COLO829 (cell line): ENCODE data around the gene XIRP1.
A peak's percentile ranks its signal among the peaks of the same experiment; 100 is the strongest.

Source experiments
- DNase-seq: peaks from one replicate; pipeline ENCODE4 v3.0.0; 2012; ENCODE audit warnings: low spot score

The XIRP1 gene

DNA sequence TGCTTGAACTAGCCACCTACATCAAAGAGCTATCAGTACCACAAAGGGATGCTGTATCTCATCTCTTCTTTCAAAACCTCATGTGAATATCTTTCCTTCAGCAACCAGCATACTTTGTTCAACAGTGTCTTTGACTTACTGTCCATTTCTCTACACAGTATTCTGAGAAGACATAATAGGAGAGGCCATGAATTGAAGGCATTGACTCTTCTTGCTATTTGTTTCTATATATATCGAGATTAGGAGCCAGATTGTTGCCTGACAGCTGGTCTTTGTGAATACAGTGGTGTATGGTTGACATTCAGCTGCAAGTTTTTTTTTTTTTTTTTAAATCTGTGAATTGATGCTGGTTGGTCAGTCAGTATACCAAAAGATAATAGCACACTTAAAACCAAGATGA lies 26.9 kb downstream of the XIRP1 start:
- DNase-seq: peak; percentile 83

DNA sequence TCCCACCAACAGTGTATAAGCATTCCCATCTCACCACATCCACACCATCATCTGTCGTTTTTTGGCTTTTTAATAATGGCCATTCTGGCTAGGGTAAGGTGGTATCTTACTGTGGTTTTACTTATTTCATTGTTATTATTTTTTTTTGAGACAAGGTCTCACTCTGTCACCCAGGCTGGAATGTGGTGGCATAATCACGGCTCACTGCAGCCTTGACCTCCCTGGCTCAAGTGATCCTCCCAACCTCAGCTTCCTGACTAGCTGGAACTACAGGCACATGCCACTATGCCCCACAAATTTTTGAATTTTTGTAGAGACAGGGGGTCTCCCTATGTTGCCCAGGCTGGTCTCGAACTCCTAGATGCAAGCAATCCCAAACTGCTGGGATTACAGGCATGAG lies 28.0 kb downstream of the XIRP1 start:
- no peak for DNase-seq

DNA sequence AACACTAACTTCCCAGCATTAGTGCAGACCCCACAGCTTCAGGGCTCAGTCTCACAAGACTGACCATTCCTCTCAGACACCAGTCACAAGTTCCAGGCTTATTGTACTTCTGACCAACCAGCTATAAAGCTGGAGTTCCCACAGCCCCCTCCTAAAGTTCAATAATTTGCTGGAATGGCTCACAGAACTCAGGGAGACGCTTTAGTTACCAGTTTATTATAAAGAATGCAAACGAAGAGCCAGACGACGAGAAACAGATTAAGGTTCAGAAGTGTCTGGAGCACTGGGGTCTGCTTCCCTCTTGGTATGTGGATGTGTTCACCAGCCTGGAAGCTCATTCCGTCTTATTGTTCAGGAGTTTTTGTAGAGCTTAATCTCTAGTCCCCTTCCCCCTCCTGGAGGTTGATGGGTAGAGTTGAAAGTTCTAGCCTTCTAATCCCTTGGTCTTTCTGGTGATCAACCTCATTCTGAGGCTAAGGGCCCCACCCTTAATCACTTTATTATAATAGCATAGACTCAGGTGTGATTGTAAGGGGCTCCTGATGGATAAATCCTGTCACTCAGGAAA lies 34.2 kb downstream of the XIRP1 start:
- DNase-seq: no peak

DNA sequence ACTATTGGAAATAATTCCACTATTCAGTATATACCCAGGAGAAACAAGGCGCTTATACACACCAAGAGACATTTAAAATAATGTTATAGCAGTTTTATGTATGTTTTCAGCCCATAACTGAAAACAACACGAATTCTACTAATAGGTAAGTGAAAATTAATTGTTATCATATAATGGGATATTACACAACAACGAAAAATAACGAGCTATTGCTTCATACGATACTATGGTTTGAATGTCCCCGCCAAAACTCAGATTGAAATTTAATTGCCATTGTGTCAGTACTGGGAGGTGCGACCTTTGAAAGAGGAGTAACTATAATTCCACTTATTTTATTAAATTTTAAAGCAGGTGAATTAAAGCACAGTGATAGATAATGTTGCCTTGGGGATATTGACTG lies 35.0 kb downstream of the XIRP1 start:
- DNase-seq: no peak

DNA sequence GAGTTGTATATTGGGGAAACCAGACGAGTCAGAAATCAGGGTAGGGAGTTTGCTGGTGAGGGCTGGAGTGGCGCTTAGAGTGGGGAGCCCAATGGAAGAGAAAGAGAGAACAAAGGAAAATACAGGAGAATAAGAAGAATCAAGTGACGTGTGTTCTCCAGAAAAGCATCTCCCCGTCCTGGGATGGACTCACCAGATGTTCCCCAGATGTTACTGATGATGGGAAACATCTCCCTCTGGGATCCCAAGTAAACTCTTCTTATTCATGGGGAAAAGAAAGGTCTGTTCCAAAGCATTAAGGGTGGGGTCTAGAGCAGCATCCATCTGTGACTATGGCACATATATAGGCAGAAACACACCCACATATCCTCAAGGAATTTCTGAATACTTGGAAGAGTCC lies 36.0 kb downstream of the XIRP1 start:
- no peak for DNase-seq

DNA sequence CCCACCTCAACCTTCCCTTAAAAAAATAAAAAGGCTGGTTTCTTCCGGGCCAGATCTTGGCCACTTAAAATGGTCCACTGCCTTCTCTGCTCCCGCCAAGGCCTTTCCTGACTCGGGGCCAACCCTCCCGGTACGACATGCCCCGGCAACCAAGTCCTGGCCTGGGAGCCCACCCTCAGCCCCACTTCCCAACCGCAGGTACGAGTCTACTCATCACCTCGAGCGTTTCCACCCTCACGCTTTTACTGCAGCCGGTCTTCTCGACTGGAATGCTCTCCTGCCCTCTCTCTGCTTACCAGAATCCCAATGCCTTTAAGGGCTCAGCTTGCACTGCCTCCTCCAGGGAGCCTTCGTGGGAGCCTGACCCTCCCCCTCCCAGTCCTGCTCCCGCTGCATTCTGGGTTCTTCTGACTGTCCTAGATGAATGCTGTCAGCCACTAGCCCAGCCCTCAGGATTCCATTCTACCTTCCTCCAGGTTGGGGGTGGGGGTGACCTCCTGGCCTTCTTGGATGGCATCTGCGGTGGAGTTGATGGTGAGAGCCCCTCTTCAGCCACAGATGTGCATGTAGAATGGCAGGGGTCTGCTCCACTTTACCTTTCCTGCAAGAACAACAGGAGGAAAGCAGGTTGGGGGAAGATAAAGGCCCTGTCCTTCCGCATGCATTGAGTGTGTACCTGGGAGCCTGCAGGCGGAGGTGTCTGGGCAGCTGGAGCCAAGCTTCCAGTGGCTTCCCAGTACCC lies 37.9 kb downstream of the XIRP1 start:
- no peak for DNase-seq

DNA sequence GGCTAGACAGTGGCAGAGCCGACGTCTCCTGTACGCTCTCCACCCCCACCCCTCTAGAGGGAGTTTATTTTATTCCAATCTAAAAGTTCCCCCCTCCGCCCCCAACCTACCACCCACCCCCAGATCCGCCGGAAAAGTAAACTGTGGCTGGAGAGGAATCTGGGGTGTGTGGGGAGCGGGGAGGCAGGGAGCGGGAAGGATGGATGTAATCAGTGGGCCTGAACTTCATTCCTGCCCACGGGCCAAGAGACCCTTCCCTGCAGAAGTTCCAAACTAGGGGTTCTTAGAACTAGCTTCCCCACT lies 38.5 kb downstream of the XIRP1 start:
- DNase-seq: no peak

DNA sequence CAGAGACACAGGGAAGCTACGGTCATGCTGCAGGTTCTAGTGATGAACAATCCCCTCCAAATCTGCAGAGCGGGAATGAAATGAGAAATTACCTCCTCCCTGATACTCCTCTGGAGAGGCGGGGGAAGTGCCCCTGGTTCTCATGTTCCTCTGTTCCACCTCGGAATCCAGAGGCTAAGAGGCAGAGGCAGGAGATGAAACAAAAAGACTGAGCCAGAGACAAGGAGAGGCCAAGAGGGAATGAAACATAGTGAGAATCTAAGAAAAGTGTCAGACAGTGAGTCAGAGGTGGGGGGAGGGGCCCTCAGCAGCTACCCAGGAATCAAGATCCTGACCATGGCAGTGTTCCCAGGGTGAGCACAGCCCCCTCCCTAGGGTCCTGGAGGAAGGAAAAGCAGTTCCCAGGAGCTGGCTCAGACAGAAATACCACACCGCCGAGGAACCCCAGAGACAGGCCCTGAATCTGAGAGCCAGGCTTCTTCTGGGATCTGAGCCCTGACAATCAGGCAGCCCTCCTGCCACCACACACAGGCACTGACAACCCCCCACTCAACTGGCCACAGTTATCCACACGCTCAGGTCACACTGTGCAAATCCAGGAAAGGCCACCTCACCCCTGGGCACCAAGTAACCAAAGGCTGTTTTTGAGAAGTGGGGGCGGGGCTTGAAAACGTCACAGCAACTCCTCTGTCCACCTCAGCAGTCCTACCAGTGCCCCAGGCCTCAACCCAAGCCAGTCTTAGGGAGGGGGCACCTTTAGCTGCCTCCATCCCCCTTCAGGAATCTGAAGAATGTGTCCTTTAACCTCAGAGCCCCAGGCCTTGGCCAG lies 41.4 kb downstream of the XIRP1 start:
- DNase-seq: peak; percentile 91

DNA sequence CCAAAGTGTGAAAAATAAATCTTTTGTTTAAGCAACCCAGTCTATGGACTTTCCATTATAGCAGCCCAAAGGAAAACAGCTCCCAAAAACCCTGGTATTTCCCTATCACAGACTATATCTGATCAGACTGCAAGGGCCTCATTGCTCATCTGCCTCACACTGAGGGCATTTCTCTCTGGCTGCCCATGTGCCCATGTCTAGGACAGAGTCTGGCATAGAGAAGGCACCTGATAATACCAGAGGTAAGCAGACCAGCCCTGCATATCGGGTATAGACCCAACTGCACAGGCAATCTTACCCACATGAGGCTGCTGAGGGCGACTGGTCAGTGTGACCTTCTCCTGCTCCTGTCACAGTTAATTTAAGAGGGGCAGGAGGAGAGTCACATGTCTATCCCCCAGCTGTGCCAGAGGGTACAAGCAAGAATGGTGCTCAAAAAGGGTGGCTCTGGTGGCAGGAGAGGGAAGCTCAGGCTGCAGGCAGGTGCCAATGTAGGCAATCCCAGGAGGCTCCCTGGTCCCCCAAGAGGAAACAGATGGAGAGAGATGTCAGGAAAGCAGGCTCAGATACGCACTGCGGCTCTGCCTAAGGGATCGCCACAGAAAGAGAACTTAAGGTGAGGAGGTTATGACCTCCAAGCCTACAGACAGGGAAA lies 42.1 kb downstream of the XIRP1 start:
- DNase-seq: no peak

DNA sequence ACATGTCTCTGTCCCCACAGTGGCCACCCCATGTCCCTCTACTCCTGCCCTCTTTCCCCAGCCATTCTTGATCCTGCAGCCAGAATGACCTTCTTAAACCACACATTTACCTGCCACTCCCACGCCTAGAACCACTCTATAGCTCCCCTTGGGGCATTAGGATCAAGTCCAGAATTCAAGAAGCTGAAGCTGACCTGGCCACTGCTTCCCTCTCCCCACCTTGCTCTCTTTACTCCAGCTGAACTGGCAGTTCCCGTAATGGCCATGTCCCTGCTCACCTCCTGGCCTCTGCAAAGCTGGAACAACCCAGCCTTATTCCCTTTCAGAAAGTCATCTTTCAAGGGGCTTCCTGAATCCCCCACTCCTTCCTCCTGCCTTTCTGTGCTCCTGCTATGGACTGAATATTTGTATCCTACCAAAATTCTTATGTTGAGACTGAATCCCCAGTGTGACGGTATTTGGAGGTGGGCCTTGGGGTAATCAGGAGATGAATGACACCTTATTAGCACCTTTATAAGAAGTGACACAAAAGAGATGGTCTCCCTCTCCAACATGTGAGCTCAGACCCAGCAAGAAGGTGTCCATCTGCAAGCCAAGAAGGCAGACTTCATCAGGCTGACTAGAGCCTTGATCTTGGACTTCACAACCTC lies 42.8 kb downstream of the XIRP1 start:
- no peak for DNase-seq

DNA sequence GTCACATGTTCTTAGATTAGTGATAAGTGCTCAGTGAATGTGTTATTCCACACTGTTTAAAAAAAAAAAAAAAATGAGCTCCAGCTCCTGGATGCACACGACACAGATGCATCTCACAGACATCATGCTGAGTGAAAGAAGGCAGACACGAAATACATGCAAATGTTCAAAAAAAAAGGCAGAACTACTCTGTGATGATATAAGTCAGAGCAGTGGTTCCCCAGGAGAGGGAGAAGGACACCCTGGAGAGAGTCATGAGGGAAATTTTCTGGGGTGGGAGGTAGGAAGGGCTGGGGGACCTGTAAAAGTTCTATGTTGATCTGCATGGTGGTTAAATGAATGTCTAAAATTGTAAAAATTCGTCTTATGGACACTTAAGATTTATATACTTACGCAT lies 43.3 kb downstream of the XIRP1 start:
- no peak for DNase-seq

DNA sequence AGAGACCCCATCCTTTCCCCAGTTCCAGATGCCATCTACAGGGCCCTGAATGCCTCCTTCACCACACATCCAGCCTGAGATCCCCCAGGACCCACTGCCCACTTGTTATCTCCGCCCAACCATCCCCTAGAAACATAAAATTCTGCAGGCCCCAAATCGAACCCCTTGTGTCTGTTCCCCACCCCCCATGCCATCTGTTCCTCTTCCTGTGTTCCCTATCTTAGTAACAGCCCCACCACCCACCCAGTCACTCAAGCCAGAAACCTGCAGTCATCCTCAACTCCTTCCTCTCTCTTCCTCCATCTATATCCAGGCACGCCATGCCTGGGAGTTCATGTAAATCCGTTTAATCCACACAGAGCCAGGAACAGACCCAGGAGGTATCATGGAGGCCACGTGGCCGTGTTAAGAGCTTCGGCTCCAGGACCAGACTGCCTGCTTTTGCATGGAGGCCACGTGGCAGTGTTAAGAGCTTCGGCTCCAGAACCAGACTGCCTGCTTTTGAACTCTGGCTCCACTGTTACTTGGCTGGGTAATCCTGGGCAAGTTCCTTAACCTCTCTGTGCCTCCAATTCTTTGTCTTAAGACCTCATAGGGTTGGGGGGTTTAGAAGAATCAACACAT lies 43.8 kb downstream of the XIRP1 start:
- DNase-seq: no peak

DNA sequence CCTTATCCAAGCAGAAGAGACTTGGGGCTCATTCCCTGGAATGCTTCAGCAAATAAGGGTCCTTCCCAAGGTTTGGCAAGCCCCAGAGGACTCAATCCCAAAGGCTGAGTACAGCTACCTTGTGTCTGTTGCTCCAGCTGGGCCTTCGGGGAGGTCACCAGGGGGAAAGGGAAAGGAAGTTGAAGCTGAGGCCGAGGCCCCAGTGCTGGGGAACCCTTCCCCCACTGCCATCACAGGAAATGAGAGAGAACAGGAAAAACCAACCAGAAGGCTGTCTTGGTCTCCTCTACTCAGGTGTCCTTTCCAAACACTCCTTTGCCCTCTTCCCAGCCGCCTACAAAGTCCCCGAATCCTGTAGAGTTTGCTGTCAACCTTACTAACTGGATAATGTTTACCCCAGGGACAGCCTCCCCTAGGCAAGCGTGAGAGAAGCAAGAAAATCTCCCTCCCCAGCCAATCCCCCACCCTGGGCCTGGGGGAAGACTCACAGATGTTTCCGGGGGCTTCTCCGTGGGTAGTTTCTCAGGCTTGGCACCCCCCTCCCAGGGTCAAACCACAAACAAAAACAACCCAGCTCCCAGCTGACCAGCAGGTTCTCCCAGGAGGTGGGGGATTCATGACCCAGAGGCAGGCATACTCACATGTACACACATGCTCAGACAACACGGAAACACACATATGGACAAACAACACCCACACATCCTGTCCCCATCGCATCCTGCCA lies 44.5 kb downstream of the XIRP1 start:
- no peak for DNase-seq

DNA sequence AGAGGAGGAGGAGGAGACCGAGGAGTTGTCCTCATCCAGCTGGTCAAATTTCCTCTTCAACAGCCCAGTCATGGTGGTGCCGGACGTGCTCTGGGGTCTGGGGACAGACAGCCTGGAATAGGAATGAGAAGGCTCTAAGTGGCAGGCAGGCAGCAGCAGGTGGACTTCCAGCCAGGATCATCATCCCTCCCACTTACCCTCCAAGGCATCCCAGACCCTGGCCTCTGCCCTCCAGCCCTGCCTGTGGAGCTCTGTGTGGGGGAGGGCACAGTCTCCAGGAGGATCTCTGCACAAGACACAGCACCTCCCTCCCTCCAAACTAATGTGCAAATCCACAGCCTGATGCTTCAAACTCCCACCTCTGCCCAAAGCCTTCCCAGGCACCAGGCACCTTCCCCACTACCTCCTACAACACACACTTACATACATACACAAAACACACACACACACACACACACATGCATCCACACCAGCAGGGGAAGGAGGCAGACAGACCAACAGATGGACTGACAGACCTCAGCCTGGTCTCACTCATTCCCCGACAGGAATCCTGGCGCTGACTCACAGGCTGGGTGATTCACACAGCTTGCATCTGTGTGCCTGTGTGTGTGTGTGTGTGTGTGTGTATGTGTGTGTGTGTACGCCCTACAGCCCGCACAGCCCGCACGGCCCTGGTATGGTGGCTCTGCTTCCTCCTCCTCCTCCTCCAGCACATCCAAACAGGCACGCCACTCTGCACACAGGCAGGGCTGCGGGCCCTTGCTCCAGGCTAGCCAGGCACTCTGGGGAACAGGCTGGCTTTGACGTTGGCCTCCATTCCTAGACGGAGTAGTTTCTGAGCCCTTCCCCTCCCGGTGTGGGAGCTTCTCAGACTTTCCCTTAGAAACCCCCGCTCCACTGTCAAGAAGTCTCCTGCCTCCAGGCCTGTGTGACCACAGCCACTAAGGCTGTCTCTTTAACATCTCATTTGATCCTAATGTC lies 45.5 kb downstream of the XIRP1 start:
- DNase-seq: peak; percentile 80

DNA sequence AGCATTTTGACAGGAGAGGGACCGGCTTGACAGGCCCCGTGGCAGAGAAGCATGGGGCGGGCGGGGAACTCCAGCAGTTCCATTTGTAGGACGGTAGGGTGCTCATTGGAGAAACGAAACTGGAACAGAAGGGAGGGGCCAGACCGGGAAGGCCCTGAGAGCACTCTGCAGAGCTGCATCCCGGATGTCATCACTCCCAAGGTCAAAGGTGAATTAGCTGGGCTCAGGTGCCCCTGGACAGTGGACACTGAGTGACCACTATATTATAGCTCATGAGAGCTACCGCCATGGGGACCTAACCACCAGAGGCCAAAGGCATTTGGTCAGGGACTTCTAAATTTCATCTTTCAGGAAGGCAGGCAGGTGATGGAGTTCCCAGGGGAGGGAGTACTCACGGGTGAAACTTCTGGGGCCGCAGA lies 46.3 kb downstream of the XIRP1 start:
- DNase-seq: no peak

DNA sequence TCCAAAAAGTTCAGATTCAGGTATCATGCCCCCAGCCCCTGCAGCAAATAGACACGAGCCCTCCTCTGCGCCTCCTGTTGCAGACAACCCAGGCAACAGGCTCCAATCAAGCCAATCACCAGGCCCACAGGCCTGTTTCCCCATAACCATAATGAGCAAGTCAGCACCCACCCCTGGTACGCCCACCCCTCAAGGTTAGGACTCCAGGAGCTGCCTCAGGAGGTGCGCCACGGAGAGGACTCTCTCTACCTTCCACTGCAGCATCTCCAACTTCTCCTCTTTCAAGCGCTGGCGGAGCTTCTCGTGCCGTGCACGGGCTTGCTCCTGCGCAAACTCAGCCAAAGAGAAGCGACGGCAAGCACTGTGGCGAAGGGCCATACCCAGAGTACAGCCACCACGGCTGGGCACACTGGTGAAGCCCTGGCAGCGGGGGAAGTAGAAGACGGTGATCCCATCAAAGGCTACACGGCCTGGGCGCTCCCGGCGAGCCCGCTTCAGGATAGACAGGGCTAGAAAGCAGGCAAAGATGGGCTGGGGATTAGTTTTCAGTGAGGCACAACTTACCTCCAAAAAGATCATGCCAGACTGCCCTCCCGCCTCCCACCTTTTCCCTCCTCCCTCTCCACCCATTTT lies 47.5 kb downstream of the XIRP1 start:
- DNase-seq: no peak

DNA sequence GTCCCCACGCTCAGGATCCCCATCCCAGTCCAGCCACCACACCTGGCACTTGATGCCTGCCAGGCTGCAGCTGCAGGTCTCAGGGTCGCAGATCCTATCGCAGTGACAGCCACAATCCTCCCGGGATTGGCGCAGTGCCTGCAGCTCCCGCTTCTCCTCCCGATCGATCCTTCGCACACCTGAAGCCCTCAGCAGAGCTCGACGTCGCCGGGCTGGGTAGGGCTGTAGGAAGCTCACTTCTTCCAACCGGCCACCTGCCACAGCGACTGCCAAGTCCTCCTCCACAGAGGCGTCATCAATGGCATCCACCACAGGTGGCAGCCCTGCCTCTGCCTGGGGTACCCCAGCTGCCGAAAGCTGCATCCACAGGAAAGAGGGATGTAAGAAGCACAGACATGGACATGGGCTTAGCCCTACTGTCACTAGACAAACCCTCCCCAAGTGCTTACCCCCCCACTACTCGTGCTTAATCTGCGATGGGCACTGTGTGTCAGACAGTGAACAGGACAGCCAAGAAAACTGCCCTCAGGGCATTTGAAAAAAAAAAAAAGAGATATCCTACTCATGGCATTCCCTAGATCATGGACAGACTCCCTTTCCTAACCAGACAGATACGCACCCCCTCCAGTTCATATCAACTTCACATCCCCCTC lies 48.2 kb downstream of the XIRP1 start:
- DNase-seq: no peak

DNA sequence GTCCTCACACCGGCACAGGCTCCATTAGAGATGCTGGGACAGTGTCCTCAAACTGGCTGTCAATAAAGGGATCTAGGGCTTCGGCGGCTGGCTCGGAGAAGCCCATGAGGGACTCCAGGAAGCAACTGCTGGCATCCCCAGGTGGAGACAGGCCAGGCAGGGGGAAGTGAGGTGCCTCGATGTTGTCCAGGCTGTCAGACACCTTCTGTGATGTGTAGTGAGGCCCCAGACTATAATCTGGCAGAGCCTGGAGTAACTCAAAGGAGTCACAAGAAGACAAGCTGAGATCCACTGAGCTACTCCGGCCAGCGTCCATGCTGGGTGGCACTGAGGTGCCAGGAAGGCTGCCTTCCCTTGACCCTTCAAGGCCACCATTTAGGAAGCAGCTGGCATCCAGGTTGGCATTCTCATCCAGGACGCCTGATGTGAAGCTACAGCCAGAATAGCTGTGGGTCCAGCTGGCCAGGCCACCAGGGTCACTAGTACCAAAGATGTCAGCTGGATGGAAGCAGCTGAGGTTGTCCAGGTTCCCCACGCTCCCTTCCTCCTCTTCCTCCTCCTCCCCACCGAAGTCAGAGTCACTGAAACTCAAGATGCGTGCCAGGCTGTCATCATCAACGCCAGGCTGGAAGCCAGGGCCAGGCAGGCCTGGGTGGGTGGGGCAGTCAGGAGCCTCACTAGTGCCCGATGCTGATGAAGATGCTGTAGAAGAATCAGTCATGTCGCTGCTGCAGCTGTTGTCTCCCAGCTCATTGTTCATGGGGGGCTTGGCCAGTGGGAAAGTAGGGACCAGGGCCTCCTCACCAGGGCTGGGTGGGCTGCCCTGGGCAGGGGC lies 49.1 kb downstream of the XIRP1 start:
- no peak for DNase-seq
